Measurements from ENCODE around the gene VCL. TPM values are rescaled to one million over a fixed set of nuclear protein-coding genes. Genes with fewer than 3 reads are reported as not detected.
A peak's percentile ranks its signal among the peaks of the same experiment; 100 is the strongest.

The VCL gene
- total and polyA plus RNA-seq, 9 of the 15 experiments (the other 6 are each of a cell fraction or from before 2014, with no cell fraction given) = 29.8 to 186 (median 76.4) TPM

DNA sequence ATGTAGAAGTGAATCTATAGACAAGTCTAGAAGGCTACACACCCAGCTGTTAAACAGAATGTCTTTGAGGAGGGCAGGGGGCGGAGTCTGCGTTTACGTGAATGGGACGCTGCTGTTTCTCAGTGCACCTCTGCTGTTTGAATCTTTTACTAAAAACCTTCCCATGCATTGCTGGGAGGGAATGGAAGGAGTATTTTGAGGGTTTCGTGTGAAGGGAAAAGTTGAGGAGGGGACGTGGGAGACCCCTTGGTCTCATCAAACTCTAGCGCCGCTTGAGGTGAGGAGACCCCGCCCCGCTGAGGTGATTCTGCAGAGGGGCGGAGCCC, 492 bp upstream of the VCL start:
- BruUV-seq (replicated peaks) = no TSS peak
- intact Hi-C loops (cut with micrococcal nuclease) (loop anchor here (5.0 kb wide), 1 partner anchor 85 kb away; no protein-coding TSS in a partner anchor), in situ Hi-C loops (cut with MboI) (no loop called here)
- ChIA-PET POLR2A (interaction anchor here (0.6 to 8.8 kb wide), 14 partner anchors 9 to 130 kb away, joined by 3 to 109 read pairs (median 3); partner anchors contain the start of gene PLAU), CTCF (ENCODE audit: low intra/inter-chr PET ratio) (no interaction called here)
- Histone ChIP-seq H3K9ac (ENCODE audit: insufficient read depth in 1 of 2, low read depth in 2 of 2, low read length in 2 of 2) (peak overlapping the region; percentile 95 to 100), H3K9me1 (ENCODE audit: control insufficient read depth, insufficient read depth, low read length) (no peaks in the 10 kb centered on the region), H3K4me3 (peak overlapping the region; percentile 94), H2AFZ (ENCODE audit: low read depth, low read length) (peak overlapping the region; percentile 97), H3K9me3 (replicated peaks; ENCODE audit: control insufficient read depth, insufficient read depth, low read depth, low read length) (no peaks in the 10 kb centered on the region), H4K20me1 (replicated peaks; ENCODE audit: control insufficient read depth, insufficient read depth, low read length) (peaks cover 19% of the 10 kb centered on the region; the same call in 1 of the 2 replicates), H3K79me2 (ENCODE audit: control insufficient read depth, insufficient read depth, low read length) (peaks cover 46% of the 10 kb centered on the region), H3K27ac (ENCODE audit: extremely low read depth, low read depth, low read length) (peak overlapping the region; percentile 94), H3K4me2 (ENCODE audit: insufficient read depth, low read length) (peak overlapping the region; percentile 99), H3K4me1 (replicated peaks in 1 of 2; ENCODE audit: control insufficient read depth in 2 of 2, insufficient read depth in 2 of 2, low read length in 2 of 2) (peaks cover 49 to 51% of the 10 kb centered on the region in 2 experiments), H3K36me3 (ENCODE audit: control insufficient read depth, insufficient read depth, low read length) (peaks cover 29% of the 10 kb centered on the region), H3K27me3 (ENCODE audit: control insufficient read depth in 2 of 2, insufficient read depth in 2 of 2, low read length in 2 of 2) (no peaks in the 10 kb centered on the region; a peak in 1 of 5 replicates)
- ATAC-seq (peak; percentile 41), FAIRE-seq (peak; percentile 23), DNase-seq (ENCODE audit: extremely low read depth in 1 of 4, low spot score in 3 of 4) (peak in 2 of 4 experiments; percentile 54 to 88)
- 1% methylated on average over 11 of the region's 11 CpGs for WGBS (ENCODE audit: insufficient coverage, low coverage, missing lambda C conversion rate)
- TF ChIP-seq E2F3 (CRISPR knock-in tag; IDR thresholded peaks at IDR 0.05) (peak; percentile 37; the same call in 1 of the 2 replicates), HOXB6 (CRISPR knock-in tag; IDR thresholded peaks at IDR 0.05; ENCODE audit: borderline replicate concordance) (0 out of 2 replicates have a peak, but pooled peaks have one; percentile 42), GTF2F1 (IDR thresholded peaks at IDR 0.05; ENCODE audit: low read depth, low read length) (0 out of 2 replicates have a peak, but pooled peaks have one; percentile 10), GABPB1 (CRISPR knock-in tag; IDR thresholded peaks at IDR 0.05) (no peak; the same call in 1 of the 2 replicates), ATF7 (IDR thresholded peaks at IDR 0.05) (no peak), SMARCA4 (IDR thresholded peaks at IDR 0.05) (peak; percentile 52; the same call in 1 of the 2 replicates), ZNF830 (CRISPR knock-in tag; IDR thresholded peaks at IDR 0.05) (no peak), RAD21 (CRISPR knock-in tag; conservative IDR thresholded peaks at IDR 0.05 in 1 of 2, IDR thresholded peaks at IDR 0.05 in 1 of 2) (peak in 1 of 2 experiments; percentile 30; a peak in 1 of 4 replicates), DPF2 (IDR thresholded peaks at IDR 0.05) (peak; percentile 74), MAFG (tag; conservative IDR thresholded peaks at IDR 0.05) (no peak), BCL6 (CRISPR knock-in tag; IDR thresholded peaks at IDR 0.05) (0 out of 2 replicates have a peak, but pooled peaks have one; percentile 10), ZNF274 (IDR thresholded peaks at IDR 0.05; ENCODE audit: borderline replicate concordance, low read depth, low read length) (no peak), RHOXF2B (CRISPR knock-in tag; conservative IDR thresholded peaks at IDR 0.05) (0 out of 2 replicates have a peak, but pooled peaks have one; percentile 52), NEUROD1 (IDR thresholded peaks at IDR 0.05; ENCODE audit: borderline replicate concordance, low read depth, low read length, partially characterized antibody) (no peak)
- TF ChIP-seq, protein P1, sequence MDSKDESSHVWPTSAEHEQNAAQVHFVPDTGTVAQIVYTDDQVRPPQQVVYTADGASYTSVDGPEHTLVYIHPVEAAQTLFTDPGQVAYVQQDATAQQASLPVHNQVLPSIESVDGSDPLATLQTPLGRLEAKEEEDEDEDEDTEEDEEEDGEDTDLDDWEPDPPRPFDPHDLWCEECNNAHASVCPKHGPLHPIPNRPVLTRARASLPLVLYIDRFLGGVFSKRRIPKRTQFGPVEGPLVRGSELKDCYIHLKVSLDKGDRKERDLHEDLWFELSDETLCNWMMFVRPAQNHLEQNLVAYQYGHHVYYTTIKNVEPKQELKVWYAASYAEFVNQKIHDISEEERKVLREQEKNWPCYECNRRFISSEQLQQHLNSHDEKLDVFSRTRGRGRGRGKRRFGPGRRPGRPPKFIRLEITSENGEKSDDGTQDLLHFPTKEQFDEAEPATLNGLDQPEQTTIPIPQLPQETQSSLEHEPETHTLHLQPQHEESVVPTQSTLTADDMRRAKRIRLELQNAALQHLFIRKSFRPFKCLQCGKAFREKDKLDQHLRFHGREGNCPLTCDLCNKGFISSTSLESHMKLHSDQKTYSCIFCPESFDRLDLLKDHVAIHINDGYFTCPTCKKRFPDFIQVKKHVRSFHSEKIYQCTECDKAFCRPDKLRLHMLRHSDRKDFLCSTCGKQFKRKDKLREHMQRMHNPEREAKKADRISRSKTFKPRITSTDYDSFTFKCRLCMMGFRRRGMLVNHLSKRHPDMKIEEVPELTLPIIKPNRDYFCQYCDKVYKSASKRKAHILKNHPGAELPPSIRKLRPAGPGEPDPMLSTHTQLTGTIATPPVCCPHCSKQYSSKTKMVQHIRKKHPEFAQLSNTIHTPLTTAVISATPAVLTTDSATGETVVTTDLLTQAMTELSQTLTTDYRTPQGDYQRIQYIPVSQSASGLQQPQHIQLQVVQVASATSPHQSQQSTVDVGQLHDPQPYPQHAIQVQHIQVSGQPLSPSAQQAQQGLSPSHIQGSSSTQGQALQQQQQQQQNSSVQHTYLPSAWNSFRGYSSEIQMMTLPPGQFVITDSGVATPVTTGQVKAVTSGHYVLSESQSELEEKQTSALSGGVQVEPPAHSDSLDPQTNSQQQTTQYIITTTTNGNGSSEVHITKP (IDR thresholded peaks at IDR 0.05; ENCODE audit: partially characterized antibody) = peak; percentile 7
- TF ChIP-seq, protein P2, sequence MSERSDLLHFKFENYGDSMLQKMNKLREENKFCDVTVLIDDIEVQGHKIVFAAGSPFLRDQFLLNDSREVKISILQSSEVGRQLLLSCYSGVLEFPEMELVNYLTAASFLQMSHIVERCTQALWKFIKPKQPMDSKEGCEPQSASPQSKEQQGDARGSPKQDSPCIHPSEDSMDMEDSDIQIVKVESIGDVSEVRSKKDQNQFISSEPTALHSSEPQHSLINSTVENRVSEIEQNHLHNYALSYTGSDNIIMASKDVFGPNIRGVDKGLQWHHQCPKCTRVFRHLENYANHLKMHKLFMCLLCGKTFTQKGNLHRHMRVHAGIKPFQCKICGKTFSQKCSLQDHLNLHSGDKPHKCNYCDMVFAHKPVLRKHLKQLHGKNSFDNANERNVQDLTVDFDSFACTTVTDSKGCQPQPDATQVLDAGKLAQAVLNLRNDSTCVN (CRISPR knock-in tag; IDR thresholded peaks at IDR 0.05) = peak; percentile 60; the same call in 1 of the 2 replicates

Data from K562 (cell line).